Dendritic cell treated with granulocyte-macrophage colony-stimulating factor and Interleukin-4, amounts not matched to agents 40 ng/mL and 50 ng/mL, for 4 days (primary cell): ENCODE measurements around the gene NOP9.
"Not testable (repeated sequence)": the region's sequence is repeated elsewhere in the genome, so short reads cannot be mapped to it uniquely, and the experiment has no call there.

Source experiments
- H3K27ac Mint-ChIP-seq: one replicate; pipeline ENCODE4 v1.8.0; 2022; ENCODE audit warnings: mild to moderate bottlenecking, mixed read lengths
- H3K27me3 Mint-ChIP-seq: one replicate; pipeline ENCODE4 v1.8.0; 2022; ENCODE audit warnings: mild to moderate bottlenecking, mixed read lengths
- H3K36me3 Mint-ChIP-seq: one replicate; pipeline ENCODE4 v1.8.0; 2022; ENCODE audit warnings: low read depth, mixed read lengths
- H3K4me1 Mint-ChIP-seq: one replicate; pipeline ENCODE4 v1.8.0; 2022; ENCODE audit warnings: low read depth, mixed read lengths
- H3K4me3 Mint-ChIP-seq: one replicate; pipeline ENCODE4 v1.8.0; 2022; ENCODE audit warnings: mild to moderate bottlenecking, moderate library complexity, mixed read lengths
- H3K9me3 Mint-ChIP-seq: one replicate; pipeline ENCODE4 v1.8.0; 2022; ENCODE audit warnings: mixed read lengths
- intact Hi-C: fragments of 100-400 bp; cut with micrococcal nuclease; formaldehyde crosslinking; loops from one replicate; pipeline ENCODE4 v1.15.0; 2022

The NOP9 gene

DNA sequence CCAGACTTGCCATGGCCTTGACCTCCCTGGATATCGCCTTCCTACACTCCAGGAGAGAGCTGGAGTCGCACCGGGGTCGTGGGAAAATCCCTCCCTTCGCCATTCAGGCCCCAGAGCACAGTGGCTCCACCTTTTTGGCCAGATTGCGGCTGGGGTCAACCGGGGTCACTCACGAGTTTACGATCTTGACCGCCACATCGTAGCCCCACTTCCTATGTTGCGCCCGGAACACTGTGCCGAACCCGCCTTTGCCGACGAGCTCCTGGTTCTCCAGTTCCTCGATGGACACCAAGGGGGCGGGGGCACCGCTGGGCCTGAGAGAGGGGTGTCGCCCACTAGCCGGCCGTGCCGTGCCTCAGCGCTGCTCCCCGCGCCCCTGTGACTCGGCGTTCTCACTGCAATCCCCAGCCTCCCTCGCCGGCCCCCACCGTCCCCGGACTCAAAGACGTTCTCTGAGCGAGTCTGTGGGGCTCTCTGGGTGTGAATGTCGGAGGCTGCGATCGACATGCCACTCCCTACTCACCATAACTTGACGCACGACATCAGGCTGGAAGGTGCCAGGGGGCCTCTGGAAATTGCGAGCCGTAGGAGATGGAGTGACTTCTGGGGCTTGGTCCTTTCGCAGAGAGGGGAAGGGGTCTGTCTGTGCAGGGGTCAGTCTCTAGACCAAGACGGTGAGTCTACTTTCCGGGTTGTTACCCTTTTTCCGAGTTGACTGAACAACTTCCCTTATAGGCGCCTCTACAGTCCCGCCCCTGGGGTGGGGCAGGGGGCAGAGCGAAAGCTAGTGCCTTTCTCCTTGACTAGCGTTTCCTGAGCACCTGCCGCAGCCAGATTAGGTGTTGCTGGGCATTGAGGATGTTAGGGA, 39.9 kb downstream of the NOP9 start, which contains the start of gene RIPK3:
TSS of gene RIPK3 (minus strand) at position 708 of the 868 bp plus-strand sequence. CDS start at position 543, 165 bp downstream.
- no peaks in the 10 kb centered on the region for H3K9me3 Mint-ChIP-seq

DNA sequence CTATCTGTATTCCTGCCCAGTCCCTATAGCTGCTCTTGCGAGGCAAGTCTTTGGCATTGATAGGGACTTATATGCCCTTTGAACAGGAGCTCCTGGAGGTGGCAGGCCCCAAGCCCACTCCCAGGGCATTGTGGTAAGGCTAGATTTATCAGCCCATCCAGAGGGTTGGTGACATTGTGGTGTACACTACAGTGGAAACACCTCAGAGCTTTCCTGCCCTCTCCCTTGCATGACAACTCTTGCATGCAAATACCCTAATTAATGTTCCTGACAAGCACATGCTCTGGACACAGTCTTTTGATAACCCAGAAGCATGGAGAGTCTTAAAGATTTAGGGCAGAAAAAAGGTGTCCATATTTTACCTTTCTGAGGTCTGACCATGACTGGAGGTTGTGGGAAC, 41.0 kb downstream of the NOP9 start:
- peaks cover 20% of the 10 kb centered on the region for H3K27me3 Mint-ChIP-seq
- H3K4me1 Mint-ChIP-seq = peaks cover 60% of the 10 kb centered on the region
- H3K27ac Mint-ChIP-seq = no peak overlapping the region
- no peak overlapping the region for H3K4me3 Mint-ChIP-seq
- intact Hi-C loops = no loop called here
- H3K36me3 Mint-ChIP-seq = peaks cover 41% of the 10 kb centered on the region
- H3K9me3 Mint-ChIP-seq = no peaks in the 10 kb centered on the region

More for the DNA sequence above, 39.9 kb downstream of the NOP9 start, which contains the start of gene RIPK3:
- peaks cover 41% of the 10 kb centered on the region for H3K36me3 Mint-ChIP-seq
- peaks cover 71% of the 10 kb centered on the region for H3K4me1 Mint-ChIP-seq
- intact Hi-C loops = no loop called here
- peaks cover 22% of the 10 kb centered on the region for H3K27me3 Mint-ChIP-seq
- peak within 1 kb of the TSS; percentile 90 for H3K4me3 Mint-ChIP-seq
- peak within 1 kb of the TSS; percentile 93 for H3K27ac Mint-ChIP-seq

GRCh38 chr14:24342889-24343288, 43.2 kb downstream of the NOP9 start:
- Mint-ChIP-seq H3K9me3 (no peaks in the 10 kb centered on the region), H3K27me3 (peaks cover 20% of the 10 kb centered on the region)

GRCh38 chr14:24343795-24344660, 44.4 kb downstream of the NOP9 start:
- Mint-ChIP-seq H3K9me3 (no peaks in the 10 kb centered on the region), H3K4me1 (peaks cover 26% of the 10 kb centered on the region), H3K27ac (no peak overlapping the region), H3K36me3 (peaks cover 8% of the 10 kb centered on the region), H3K4me3 (no peak overlapping the region), H3K27me3 (peaks cover 19% of the 10 kb centered on the region)
- intact Hi-C loops = no loop called here

More at GRCh38 chr14:24342889-24343288, 43.2 kb downstream of the NOP9 start:
- Mint-ChIP-seq H3K36me3 (peaks cover 20% of the 10 kb centered on the region), H3K27ac (no peak overlapping the region), H3K4me3 (no peak overlapping the region), H3K4me1 (peaks cover 37% of the 10 kb centered on the region)
- intact Hi-C loops = no loop called here

- intact Hi-C loops = no loop called here
- H3K9me3 Mint-ChIP-seq = no peaks in the 10 kb centered on the region
- H3K4me1 Mint-ChIP-seq = peaks cover 18% of the 10 kb centered on the region
- peaks cover 34% of the 10 kb centered on the region for H3K27me3 Mint-ChIP-seq
- no peaks in the 10 kb centered on the region for H3K36me3 Mint-ChIP-seq
- no peak overlapping the region for H3K27ac Mint-ChIP-seq
- H3K4me3 Mint-ChIP-seq = no peak overlapping the region
Observed at GRCh38 chr14:24347134-24347533, 47.5 kb downstream of the NOP9 start.

DNA sequence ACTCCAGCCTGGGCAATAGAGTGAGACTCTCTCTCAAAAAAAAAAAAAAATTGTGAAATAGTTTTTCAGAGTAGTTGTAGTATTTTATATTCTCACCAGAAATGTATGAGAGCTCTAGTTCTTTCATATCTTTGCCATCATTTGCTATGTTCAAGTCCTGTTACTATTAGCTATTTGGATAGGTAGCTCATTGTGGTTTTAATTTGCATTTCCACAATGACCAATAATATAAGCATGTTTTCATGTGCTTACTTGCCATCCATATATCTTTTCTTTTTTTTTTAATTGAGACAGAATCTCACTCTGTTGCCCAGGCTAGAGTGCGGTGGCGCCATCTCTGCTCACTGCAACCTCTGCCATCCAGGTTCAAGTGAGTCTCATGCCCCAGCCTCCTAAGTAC, 48.5 kb downstream of the NOP9 start:
- Mint-ChIP-seq H3K27me3 (peaks cover 39% of the 10 kb centered on the region), H3K27ac (no peak overlapping the region), H3K4me3 (no peak overlapping the region), H3K36me3 (no peaks in the 10 kb centered on the region), H3K4me1 (peaks cover 15% of the 10 kb centered on the region), H3K9me3 (no peaks in the 10 kb centered on the region)
- intact Hi-C loops = no loop called here

DNA sequence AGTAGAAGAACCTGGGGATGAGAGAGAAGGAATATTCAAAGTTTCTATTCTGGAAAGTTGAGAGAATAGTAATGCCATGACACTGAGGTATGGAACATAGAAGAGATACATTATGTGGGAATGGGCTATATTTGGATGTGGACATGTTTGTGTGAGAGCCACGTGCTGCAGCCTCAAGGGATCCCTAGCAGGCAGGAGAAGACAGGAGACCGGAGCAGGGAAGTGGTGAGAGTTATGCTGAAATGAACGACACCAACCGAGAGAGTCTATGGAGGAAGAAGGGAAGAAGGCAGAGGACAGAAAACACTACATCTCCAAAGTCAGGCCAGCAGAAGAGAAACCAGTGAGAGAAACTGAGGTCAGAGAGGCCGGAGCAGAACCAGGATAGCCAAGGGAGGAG, 50.1 kb downstream of the NOP9 start:
- Mint-ChIP-seq H3K27me3 (peaks cover 42% of the 10 kb centered on the region), H3K36me3 (no peaks in the 10 kb centered on the region), H3K4me1 (peaks cover 17% of the 10 kb centered on the region), H3K27ac (no peak overlapping the region), H3K4me3 (no peak overlapping the region), H3K9me3 (no peaks in the 10 kb centered on the region)
- intact Hi-C loops = no loop called here

- no peaks in the 10 kb centered on the region for H3K9me3 Mint-ChIP-seq
- H3K36me3 Mint-ChIP-seq = no peaks in the 10 kb centered on the region
- H3K27me3 Mint-ChIP-seq = peaks cover 35% of the 10 kb centered on the region
- H3K27ac Mint-ChIP-seq = no peak overlapping the region
- H3K4me1 Mint-ChIP-seq = peaks cover 17% of the 10 kb centered on the region
- intact Hi-C loops = no loop called here
- no peak overlapping the region for H3K4me3 Mint-ChIP-seq
Observed at GRCh38 chr14:24351517-24351916, 51.9 kb downstream of the NOP9 start.

- intact Hi-C loops = no loop called here
- peaks cover 26% of the 10 kb centered on the region for H3K27me3 Mint-ChIP-seq
- H3K9me3 Mint-ChIP-seq = no peaks in the 10 kb centered on the region
- H3K36me3 Mint-ChIP-seq = no peaks in the 10 kb centered on the region
- H3K4me1 Mint-ChIP-seq = peaks cover 17% of the 10 kb centered on the region
- no peak overlapping the region for H3K4me3 Mint-ChIP-seq
- peak overlapping the region; percentile 10 for H3K27ac Mint-ChIP-seq
Observed at GRCh38 chr14:24353559-24354481, 54.2 kb downstream of the NOP9 start.

- H3K36me3 Mint-ChIP-seq, H3K27ac Mint-ChIP-seq, H3K4me3 Mint-ChIP-seq, intact Hi-C loops, H3K9me3 Mint-ChIP-seq: not testable (repeated sequence)
- peaks cover 17% of the 10 kb centered on the region for H3K4me1 Mint-ChIP-seq
- H3K27me3 Mint-ChIP-seq = peaks cover 25% of the 10 kb centered on the region
Observed at GRCh38 chr14:24354482-24354825, 54.8 kb downstream of the NOP9 start.

GRCh38 chr14:24355009-24355408, 55.4 kb downstream of the NOP9 start:
- Mint-ChIP-seq H3K4me3 (no peak overlapping the region), H3K9me3 (no peaks in the 10 kb centered on the region), H3K4me1 (peaks cover 17% of the 10 kb centered on the region), H3K27ac (no peak overlapping the region), H3K36me3 (no peaks in the 10 kb centered on the region), H3K27me3 (peaks cover 19% of the 10 kb centered on the region)
- intact Hi-C loops = no loop called here

- Mint-ChIP-seq H3K4me1 (peaks cover 23% of the 10 kb centered on the region), H3K36me3 (no peaks in the 10 kb centered on the region), H3K4me3 (no peak overlapping the region), H3K27ac (no peak overlapping the region), H3K27me3 (peaks cover 14% of the 10 kb centered on the region), H3K9me3 (no peaks in the 10 kb centered on the region)
- intact Hi-C loops = no loop called here
Observed at GRCh38 chr14:24356208-24356607, 56.6 kb downstream of the NOP9 start.
